PC-3 (cell line): Measurements from ENCODE around the gene ZNF319. TPM values are rescaled to one million over a fixed set of nuclear protein-coding genes. Genes with fewer than 3 reads are reported as not detected.
"Not testable (repeated sequence)": the region's sequence is repeated elsewhere in the genome, so short reads cannot be mapped to it uniquely, and the experiment has no call there.

Experiments used
- ATAC-seq: fragments of 200-7000 bp; cut with Tn5 transposase; 2 replicates; pipeline ENCODE4 v1.9.1; 2020; ENCODE audit warnings: mild to moderate bottlenecking, moderate library complexity
- BruUV-seq: library from RNA; stranded (reverse); fragments of 400-500 nt; replicated peaks from 2 replicates; lab custom pipeline; 2021; lab: Mats Ljungman, UMichigan
- CTCF ChIA-PET: fragments of 300-600 bp; sonication (Branson Sonifier 250); formaldehyde crosslinking; loops from one replicate; lab custom pipeline; 2022; ENCODE audit warnings: antibody characterized with exemption; lab: Charles Lee
- POLR2A ChIA-PET: fragments of 300-600 bp; sonication (Branson Sonifier 250); formaldehyde crosslinking; loops from one replicate; lab custom pipeline; 2022; ENCODE audit warnings: antibody characterized with exemption; ENCODE audit not compliant: unreplicated experiment; lab: Charles Lee
- DNase-seq: peaks from one replicate; pipeline ENCODE4 v3.0.0-alpha.2; 2015
- H2AFZ ChIP-seq: fragments of 300-600 bp; sonication (generic); 2 replicates; pipeline ENCODE4 v1.6.0; 2016; ENCODE audit warnings: antibody characterized with exemption, low read length
- H3F3A ChIP-seq: fragments of 300-600 bp; sonication (generic); one replicate; pipeline ENCODE4 v1.6.0; 2017; ENCODE audit warnings: antibody characterized with exemption, low read length, control low read depth, mild to moderate bottlenecking; ENCODE audit not compliant: unreplicated experiment
- H3K27ac ChIP-seq: fragments of 300-600 bp; sonication (generic); 2 replicates; pipeline ENCODE4 v1.5.1; 2016; ENCODE audit warnings: mild to moderate bottlenecking, low read length
- H3K27me3 ChIP-seq: fragments of 300-600 bp; sonication (generic); 2 replicates; pipeline ENCODE4 v1.6.1; 2016; ENCODE audit warnings: low read length, mixed read lengths
- H3K36me3 ChIP-seq: fragments of 300-600 bp; sonication (generic); 2 replicates; pipeline ENCODE4 v1.6.1; 2016; ENCODE audit warnings: low read depth, mixed run types, low read length, mixed read lengths
- H3K4me1 ChIP-seq: fragments of 300-600 bp; sonication (generic); 2 replicates; pipeline ENCODE4 v1.5.1; 2016; ENCODE audit warnings: low read length; ENCODE audit not compliant: insufficient read depth
- H3K4me2 ChIP-seq: fragments of 300-600 bp; sonication (generic); 2 replicates; pipeline ENCODE4 v1.6.0; 2016; ENCODE audit warnings: low read length
- H3K4me3 ChIP-seq: fragments of 300-600 bp; sonication (generic); 2 replicates; pipeline ENCODE4 v1.5.1; 2016; ENCODE audit warnings: mild to moderate bottlenecking, low read length, mixed read lengths
- H3K79me2 ChIP-seq: fragments of 300-600 bp; sonication (generic); 2 replicates; pipeline ENCODE4 v1.6.1; 2017; ENCODE audit warnings: low read length, mixed read lengths
- H3K9ac ChIP-seq: fragments of 300-600 bp; sonication (generic); 2 replicates; pipeline ENCODE4 v1.6.0; 2016; ENCODE audit warnings: mild to moderate bottlenecking, low read length
- H3K9me2 ChIP-seq: fragments of 300-600 bp; sonication (generic); replicated peaks from 2 replicates; pipeline ENCODE4 v1.6.1; 2016; ENCODE audit warnings: mixed run types, low read length, mixed read lengths
- H3K9me3 ChIP-seq: fragments of 300-600 bp; sonication (generic); 2 replicates; pipeline ENCODE4 v1.6.1; 2016; ENCODE audit warnings: low read length, mixed read lengths
- H4K20me1 ChIP-seq: fragments of 300-600 bp; sonication (generic); 2 replicates; pipeline ENCODE4 v1.6.1; 2016; ENCODE audit warnings: low read length, mixed read lengths
- CTCF ChIP-seq: fragments of 300-600 bp; sonication (generic); conservative IDR thresholded peaks from 2 replicates; pipeline ENCODE4 v1.5.1; 2017; ENCODE audit warnings: antibody characterized with exemption, low read depth, mild to moderate bottlenecking, low read length
- EZH2 ChIP-seq: fragments of 300-600 bp; sonication (generic); IDR thresholded peaks from one replicate; pipeline ENCODE4 v1.6.1; 2017; ENCODE audit warnings: antibody characterized with exemption, mild to moderate bottlenecking, low read length; ENCODE audit not compliant: unreplicated experiment
- EZH2phosphoT487 ChIP-seq: fragments of 300-600 bp; sonication (generic); IDR thresholded peaks from 2 replicates; pipeline ENCODE4 v1.6.1; 2018; ENCODE audit warnings: mild to moderate bottlenecking, antibody characterized with exemption, low read length, borderline replicate concordance
- intact Hi-C: fragments of 100-400 bp; cut with micrococcal nuclease; formaldehyde crosslinking; loops from 2 replicates; pipeline ENCODE4 v1.9.0; 2023
- total RNA-seq: library from RNA; depleted of rRNA; stranded (reverse); fragments of >200 nt; gene quantifications from 2 replicates; pipeline ENCODE4 v1.2.3, GENCODE V29; 2014

Gene ZNF319
- total RNA-seq, 1 experiment from 2014 or later, result 2.2 TPM

- intact Hi-C loops, result no loop called here
- no peaks in the 10 kb centered on the region for H3K9me3 ChIP-seq
- no peak overlapping the region for H3K9ac ChIP-seq
- no peaks in the 10 kb centered on the region for H3K4me1 ChIP-seq
- CTCF ChIA-PET, result no interaction called here
- no peaks in the 10 kb centered on the region for H3K27me3 ChIP-seq
- TF ChIP-seq EZH2phosphoT487 (no peak), EZH2 (no peak), CTCF (no peak)
- H3K79me2 ChIP-seq, result 0 out of 2 replicates have a peak, but pooled peaks cover 3% of the 10 kb centered on the region
- BruUV-seq, result no TSS peak
- DNase-seq (no peak), ATAC-seq (no peak)
- H3K36me3 ChIP-seq, result peaks cover 3% of the 10 kb centered on the region; the same call in 1 of the 2 replicates
- POLR2A ChIA-PET, result no interaction called here
- no peaks in the 10 kb centered on the region for H4K20me1 ChIP-seq
- H3F3A ChIP-seq, result no peaks in the 10 kb centered on the region
- H3K27ac ChIP-seq, result no peak overlapping the region
- H2AFZ ChIP-seq, result no peak overlapping the region
- no peaks in the 10 kb centered on the region for H3K9me2 ChIP-seq
- H3K4me3 ChIP-seq, result no peak overlapping the region
- no peak overlapping the region for H3K4me2 ChIP-seq
These were observed 10.4 kb upstream of the ZNF319 start for GRCh38 chr16:58010886-58011285.

GRCh38 chr16:58009856-58010416 is 9.5 kb upstream of the ZNF319 start:
- H3K36me3 ChIP-seq, result peaks cover 3% of the 10 kb centered on the region; the same call in 1 of the 2 replicates
- ChIA-PET POLR2A (no interaction called here), CTCF (no interaction called here)

GRCh38 chr16:58004736-58005135 is 4.3 kb upstream of the ZNF319 start:
- H3K9me3 ChIP-seq, CTCF ChIA-PET, H3K27me3 ChIP-seq, POLR2A ChIA-PET, H3K9me2 ChIP-seq, H3K4me1 ChIP-seq, ATAC-seq, H3K79me2 ChIP-seq, H3F3A ChIP-seq, H3K36me3 ChIP-seq, H3K4me3 ChIP-seq, H2AFZ ChIP-seq, H3K4me2 ChIP-seq, H3K27ac ChIP-seq, H4K20me1 ChIP-seq, BruUV-seq, H3K9ac ChIP-seq: not testable (repeated sequence)
- DNase-seq, result peak; percentile 44
- intact Hi-C loops, result loop anchor here (1.0 to 10.0 kb wide), 4 partner anchors 105 to 427 kb away; partner anchors contain the start of gene KIFC3

More at GRCh38 chr16:58009856-58010416, 9.5 kb upstream of the ZNF319 start:
- H3K9ac ChIP-seq, result no peak overlapping the region
- H3K27me3 ChIP-seq, result no peaks in the 10 kb centered on the region
- no peak overlapping the region for H3K27ac ChIP-seq
- no TSS peak for BruUV-seq
- no peaks in the 10 kb centered on the region for H4K20me1 ChIP-seq
- ATAC-seq (no peak), DNase-seq (no peak)
- no peak overlapping the region for H3K4me3 ChIP-seq
- no peaks in the 10 kb centered on the region for H3K9me3 ChIP-seq
- intact Hi-C loops, result loop anchor here (10.0 kb wide), 2 partner anchors 205 to 365 kb away; partner anchors contain the start of gene KIFC3
- H3K4me2 ChIP-seq, result no peak overlapping the region
- H3K9me2 ChIP-seq, result no peaks in the 10 kb centered on the region
- no peaks in the 10 kb centered on the region for H3F3A ChIP-seq
- H3K4me1 ChIP-seq, result no peaks in the 10 kb centered on the region
- TF ChIP-seq CTCF (no peak), EZH2 (no peak), EZH2phosphoT487 (no peak)
- H3K79me2 ChIP-seq, result 0 out of 2 replicates have a peak, but pooled peaks cover 3% of the 10 kb centered on the region
- H2AFZ ChIP-seq, result no peak overlapping the region
